ENCODE data around the gene MAGI2. TPM values are rescaled to one million over a fixed set of nuclear protein-coding genes. Genes with fewer than 3 reads are reported as not detected.
"Not testable (repeated sequence)": the region's sequence is repeated elsewhere in the genome, so short reads cannot be mapped to it uniquely, and the experiment has no call there.

Gene MAGI2
- total RNA-seq, 4 donors from 2014 or later, result 0.90 to 2.4 (median 0.99) TPM

- in situ Hi-C loops (cut with MboI; ENCODE audit: low sequenced_read_pairs in 4 of 4), result no loop called here
- H3K36me3 ChIP-seq, result no peaks in the 10 kb centered on the region
- no peaks in the 10 kb centered on the region for H3K27me3 ChIP-seq
- intact Hi-C loops (cut with DNase I; ENCODE audit: low total_unique reads), result no loop called here
- peaks cover 0 to 4% (median 0%) of the 10 kb centered on the region in 3 donors for H3K9me3 ChIP-seq
- TF ChIP-seq CTCF (IDR thresholded peaks at IDR 0.05 in 4 of 5, conservative IDR thresholded peaks at IDR 0.05 in 1 of 5), result no peak
- TF ChIP-seq POLR2A (IDR thresholded peaks at IDR 0.05), result no peak
- no peak for DNase-seq
- no peak overlapping the region for H3K4me3 ChIP-seq
- H3K4me1 ChIP-seq, result no peaks in the 10 kb centered on the region
- no peak overlapping the region for H3K27ac ChIP-seq
- no peak for ATAC-seq
Observed at GRCh38 chr7:78260826-78261225, 1192.6 kb downstream of the MAGI2 start.

DNA sequence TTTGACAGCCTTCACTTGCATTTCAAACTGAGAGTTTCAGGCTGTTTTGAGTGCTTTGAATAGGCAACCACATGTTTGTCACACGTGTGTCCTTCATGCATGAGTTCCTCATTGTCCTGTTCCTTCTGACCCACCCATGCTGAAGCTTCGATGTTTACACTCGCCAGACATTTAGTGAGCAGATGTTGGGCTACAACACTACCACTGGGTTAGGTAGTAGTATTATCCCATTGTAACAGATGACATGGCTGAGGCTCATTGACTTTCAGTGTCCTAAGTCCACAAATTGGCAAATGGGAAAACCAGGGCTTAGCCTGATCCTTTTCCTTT lies 1198.8 kb downstream of the MAGI2 start:
- in situ Hi-C loops (cut with MboI; ENCODE audit: low sequenced_read_pairs in 4 of 4) (no loop called here), intact Hi-C loops (cut with DNase I; ENCODE audit: low total_unique reads) (no loop called here)
- Histone ChIP-seq H3K36me3 (no peaks in the 10 kb centered on the region), H3K9me3 (no peaks in the 10 kb centered on the region), H3K4me1 (no peaks in the 10 kb centered on the region), H3K27ac (no peak overlapping the region), H3K27me3 (no peaks in the 10 kb centered on the region), H3K4me3 (no peak overlapping the region)
- ATAC-seq (no peak), DNase-seq (no peak)
- no peak for TF ChIP-seq CTCF (IDR thresholded peaks at IDR 0.05 in 4 of 5, conservative IDR thresholded peaks at IDR 0.05 in 1 of 5)
- no peak for TF ChIP-seq POLR2A (IDR thresholded peaks at IDR 0.05)

DNA sequence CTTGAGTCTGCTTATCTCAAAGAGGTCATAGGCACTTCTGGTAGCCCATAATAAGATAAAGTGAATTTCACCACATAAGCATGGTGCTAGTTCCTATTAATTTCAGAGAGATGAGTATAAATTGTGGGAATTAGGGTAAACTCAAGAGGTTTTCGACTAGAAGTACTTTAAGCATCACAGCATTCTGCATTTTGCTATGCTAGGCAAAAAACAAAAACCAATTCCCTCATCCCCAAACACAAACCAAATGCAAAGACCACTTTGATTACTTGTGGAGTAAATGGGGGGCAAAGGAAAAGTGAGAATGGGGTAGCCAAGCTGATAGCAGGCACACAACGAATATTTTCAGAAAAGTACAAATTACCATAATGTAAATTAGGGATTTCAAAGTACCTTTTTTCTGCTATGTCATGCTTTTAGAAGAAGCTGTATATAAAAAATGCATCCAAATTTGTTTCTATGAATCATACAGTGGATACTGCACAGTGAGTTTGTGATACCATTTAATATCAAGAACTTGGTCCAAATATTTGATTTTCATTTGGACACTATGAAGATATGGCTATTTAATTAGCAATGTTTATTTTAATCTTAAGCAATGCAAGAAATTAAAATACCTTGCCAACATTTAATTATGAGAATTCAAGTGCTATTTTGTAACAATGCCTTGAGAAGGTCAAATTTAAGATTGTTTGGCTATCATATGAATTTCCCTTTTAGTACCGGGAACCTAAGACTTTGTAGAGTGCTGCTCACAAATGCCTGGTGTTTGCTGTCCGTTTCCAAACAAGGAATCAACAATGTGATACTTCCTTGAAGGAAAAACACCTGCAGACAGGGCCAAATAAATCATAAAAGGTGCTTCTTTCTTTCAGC lies 1199.4 kb downstream of the MAGI2 start:
- no peak for TF ChIP-seq POLR2A (IDR thresholded peaks at IDR 0.05)
- ATAC-seq (no peak), DNase-seq (no peak)
- in situ Hi-C loops (cut with MboI; ENCODE audit: low sequenced_read_pairs in 4 of 4) (no loop called here), intact Hi-C loops (cut with DNase I; ENCODE audit: low total_unique reads) (no loop called here)
- H3K27ac ChIP-seq, result no peak overlapping the region
- H3K36me3 ChIP-seq, result no peaks in the 10 kb centered on the region
- H3K4me3 ChIP-seq, result no peak overlapping the region
- no peaks in the 10 kb centered on the region for H3K27me3 ChIP-seq
- no peaks in the 10 kb centered on the region for H3K4me1 ChIP-seq
- H3K9me3 ChIP-seq, result no peaks in the 10 kb centered on the region

GRCh38 chr7:78248867-78249266 lies 1204.6 kb downstream of the MAGI2 start:
- Histone ChIP-seq H3K36me3 (no peaks in the 10 kb centered on the region), H3K27me3 (no peaks in the 10 kb centered on the region), H3K4me3 (no peak overlapping the region), H3K4me1 (no peaks in the 10 kb centered on the region), H3K9me3 (no peaks in the 10 kb centered on the region), H3K27ac (no peak overlapping the region)
- in situ Hi-C loops (cut with MboI; ENCODE audit: low sequenced_read_pairs in 4 of 4) (no loop called here), intact Hi-C loops (cut with DNase I; ENCODE audit: low total_unique reads) (no loop called here)
- DNase-seq (no peak), ATAC-seq (no peak)
- TF ChIP-seq CTCF (IDR thresholded peaks at IDR 0.05 in 4 of 5, conservative IDR thresholded peaks at IDR 0.05 in 1 of 5) (no peak), POLR2A (IDR thresholded peaks at IDR 0.05) (no peak)

DNA sequence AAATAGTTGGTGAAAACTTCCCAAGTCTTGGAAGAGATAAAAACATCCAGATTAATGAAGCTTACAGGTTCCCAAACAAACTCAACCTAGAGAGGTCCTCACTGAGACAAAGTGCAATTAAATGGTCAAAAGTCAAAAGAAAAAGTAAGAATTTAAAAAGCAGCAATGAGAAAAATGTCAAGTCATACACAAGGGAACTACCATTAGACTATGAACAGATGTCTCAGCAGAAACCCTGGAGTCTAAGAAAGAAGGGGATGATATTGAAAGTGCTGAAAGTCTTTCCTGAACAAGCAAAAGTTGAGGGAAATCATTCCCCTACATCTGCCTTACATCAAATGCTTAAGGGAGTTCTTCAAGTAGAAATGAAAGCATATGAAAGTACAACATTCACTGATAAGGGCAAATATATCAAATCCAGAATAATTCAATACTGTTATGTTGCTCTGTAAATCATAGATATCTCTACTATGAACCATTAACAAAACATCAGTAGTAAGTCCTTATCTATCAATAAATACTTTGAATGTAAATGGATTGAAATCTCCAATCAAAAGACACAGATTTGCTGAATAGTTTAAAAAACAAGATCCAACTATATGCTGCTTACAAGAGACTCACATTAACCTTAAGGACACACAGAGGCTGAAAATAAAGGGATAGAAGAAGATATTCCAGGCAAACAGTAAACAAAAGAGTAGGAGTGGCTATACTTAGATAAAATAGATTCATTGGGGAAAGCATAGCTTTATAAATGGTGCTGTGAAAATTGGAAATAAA lies 1205.4 kb downstream of the MAGI2 start:
- H3K36me3 ChIP-seq, result no peaks in the 10 kb centered on the region
- DNase-seq (no peak), ATAC-seq (no peak)
- TF ChIP-seq CTCF (IDR thresholded peaks at IDR 0.05 in 4 of 5, conservative IDR thresholded peaks at IDR 0.05 in 1 of 5), result no peak
- TF ChIP-seq POLR2A (IDR thresholded peaks at IDR 0.05), result no peak
- no peaks in the 10 kb centered on the region for H3K27me3 ChIP-seq
- intact Hi-C loops (cut with DNase I; ENCODE audit: low total_unique reads) (no loop called here), in situ Hi-C loops (cut with MboI; ENCODE audit: low sequenced_read_pairs in 4 of 4) (no loop called here)
- no peaks in the 10 kb centered on the region for H3K9me3 ChIP-seq
- no peak overlapping the region for H3K4me3 ChIP-seq
- H3K27ac ChIP-seq, result no peak overlapping the region
- no peaks in the 10 kb centered on the region for H3K4me1 ChIP-seq

DNA sequence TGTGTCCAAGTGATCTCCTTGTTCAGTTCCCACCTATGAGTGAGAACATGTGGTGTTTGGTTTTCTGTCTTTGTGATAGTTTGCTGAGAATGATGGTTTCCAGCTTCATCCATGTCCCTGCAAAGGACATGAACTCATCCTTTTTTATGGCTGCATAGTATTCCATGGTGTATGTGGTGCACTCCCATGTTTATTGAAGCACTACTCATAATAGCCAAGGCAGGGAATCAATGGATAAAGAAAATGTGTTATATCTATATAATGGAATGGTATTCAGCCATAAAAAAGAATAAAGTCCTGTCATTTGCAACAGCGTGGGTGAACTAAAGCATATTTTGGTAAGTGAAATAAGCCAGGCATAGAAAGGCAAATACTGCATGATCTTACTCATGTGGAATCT lies 1213.3 kb downstream of the MAGI2 start:
- H3K4me3 ChIP-seq; H3K27me3 ChIP-seq; H3K4me1 ChIP-seq; H3K36me3 ChIP-seq; H3K27ac ChIP-seq; H3K9me3 ChIP-seq; DNase-seq; ATAC-seq; in situ Hi-C loops (cut with MboI; ENCODE audit: low sequenced_read_pairs in 4 of 4); intact Hi-C loops (cut with DNase I; ENCODE audit: low total_unique reads): not testable (repeated sequence)
